Activated CD8-positive, alpha-beta memory T cell treated with anti-CD3 and anti-CD28 coated beads, Interleukin-2, amount 50 U/mL, for 24 hours (primary cell): ENCODE results near the gene CDC14A.
A peak's percentile ranks its signal among the peaks of the same experiment; 100 is the strongest.
"Not testable (repeated sequence)": the region's sequence is repeated elsewhere in the genome, so short reads cannot be mapped to it uniquely, and the experiment has no call there.

ENCODE experiments used
- DNase-seq: peaks from one replicate; pipeline ENCODE4 v3.0.0-alpha.2; 2020; ENCODE audit errors: extremely low read depth

Gene CDC14A

GRCh38 chr1:100335436-100335835, 16.9 kb upstream of the CDC14A start:
- DNase-seq: no peak

DNA sequence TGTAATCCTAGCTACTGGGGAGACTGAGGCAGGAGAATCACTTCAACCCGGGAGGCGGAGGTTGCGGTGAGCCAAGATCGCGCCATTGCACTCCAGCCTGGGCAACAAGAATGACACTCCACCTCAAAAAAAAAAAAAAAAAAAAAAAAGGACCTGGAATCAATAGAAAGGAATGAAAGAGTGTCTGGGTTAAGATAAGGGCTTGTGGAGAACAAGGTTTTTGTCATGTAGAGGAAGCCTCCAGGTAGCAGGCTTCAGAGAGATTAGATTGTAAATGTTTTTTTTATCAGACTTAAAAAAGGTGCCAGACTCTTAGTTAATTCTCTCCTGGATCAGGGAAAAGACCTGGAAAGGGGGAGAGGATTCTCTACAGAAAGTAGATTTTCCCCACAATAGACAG, 14.4 kb upstream of the CDC14A start:
- not testable (repeated sequence) for DNase-seq

- not testable (repeated sequence) for DNase-seq
These were observed 12.6 kb upstream of the CDC14A start for GRCh38 chr1:100339735-100340134.

DNA sequence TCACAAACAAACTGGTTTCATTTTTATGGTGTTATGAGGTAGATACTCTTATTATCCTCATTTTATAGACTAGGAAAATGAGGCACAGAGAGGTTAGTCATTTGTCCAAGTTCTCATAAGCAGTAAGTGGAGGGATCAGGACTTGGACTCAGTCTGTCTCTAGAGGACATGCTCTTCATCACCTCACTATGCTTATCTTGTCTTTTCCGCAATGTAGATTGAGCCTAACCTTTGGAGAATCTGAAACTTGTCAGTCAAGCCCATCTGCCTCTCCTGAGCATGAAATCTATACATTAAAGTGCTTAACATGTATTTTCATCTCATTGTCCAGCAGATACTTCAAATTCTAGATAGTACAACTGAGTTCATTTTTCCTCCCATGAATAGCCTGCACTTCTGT, 11.8 kb upstream of the CDC14A start:
- DNase-seq: no peak

GRCh38 chr1:100342348-100342747, 10.0 kb upstream of the CDC14A start:
- no peak for DNase-seq

- DNase-seq: no peak
These were observed 8.4 kb upstream of the CDC14A start for GRCh38 chr1:100343897-100344296.

DNA sequence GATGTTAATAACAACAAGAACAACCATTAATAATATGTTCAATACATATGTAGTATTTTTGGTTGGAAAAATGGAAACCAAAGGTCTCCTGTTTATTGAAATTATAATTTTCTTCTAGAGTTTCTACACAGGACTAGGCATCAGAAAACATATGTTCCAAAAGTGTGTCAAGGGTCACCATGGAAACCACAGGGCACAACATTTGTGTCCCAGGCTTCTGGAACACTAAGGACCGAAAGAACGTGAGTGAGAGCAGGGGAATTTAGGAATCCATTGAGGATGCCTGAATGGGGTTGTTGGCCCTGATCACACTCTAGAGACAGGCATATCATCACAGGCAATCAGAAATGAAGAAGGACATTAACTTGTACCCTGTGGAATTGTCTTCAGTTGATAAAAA, 7.5 kb upstream of the CDC14A start:
- no peak for DNase-seq

GRCh38 chr1:100346387-100346786, 5.9 kb upstream of the CDC14A start:
- DNase-seq: no peak

DNA sequence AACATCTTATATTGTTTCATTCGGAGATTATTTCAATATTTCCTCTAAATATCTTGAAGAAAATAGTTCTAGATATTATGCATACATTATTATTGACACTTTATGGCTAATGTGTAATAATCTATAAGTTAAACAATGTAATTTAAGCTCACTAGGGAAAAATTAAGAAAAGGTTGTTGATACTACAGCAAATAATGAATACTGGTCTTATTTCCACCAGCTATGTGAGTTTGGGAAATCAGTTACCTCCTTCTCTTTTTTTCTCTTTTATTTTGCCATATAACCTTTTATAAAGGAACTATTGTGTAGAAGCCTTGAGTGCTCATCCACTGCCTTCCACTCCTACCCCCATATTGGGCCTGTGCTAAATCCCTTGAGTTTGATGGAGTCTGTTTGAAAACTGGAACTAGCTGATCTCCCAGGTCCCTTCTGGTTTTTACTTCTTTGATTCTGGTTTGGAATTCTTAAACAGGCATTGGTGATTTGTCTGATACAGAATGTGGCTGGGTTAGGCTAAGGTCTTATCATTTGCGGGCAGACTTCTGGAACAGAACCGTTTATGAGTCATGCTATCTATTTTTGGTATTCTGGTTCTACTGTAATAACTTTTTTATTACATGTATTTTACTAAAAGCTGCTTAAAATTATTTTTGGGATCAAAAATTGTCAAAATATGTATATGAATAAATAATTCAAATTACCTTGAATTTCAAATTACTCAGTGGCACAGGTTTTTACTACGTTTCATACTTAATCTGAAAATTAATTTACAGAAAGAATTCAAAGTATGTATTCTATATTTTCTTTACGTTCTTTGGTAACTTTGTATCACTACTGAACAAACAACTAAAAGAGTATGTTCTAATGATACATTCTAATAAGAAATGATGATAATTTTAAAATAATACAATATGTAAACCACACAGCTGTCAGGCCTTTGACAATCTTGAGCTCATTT, 5.0 kb upstream of the CDC14A start:
- DNase-seq: no peak

GRCh38 chr1:100348549-100349144, 3.7 kb upstream of the CDC14A start:
- no peak for DNase-seq

GRCh38 chr1:100349246-100349645, 3.1 kb upstream of the CDC14A start:
- no peak for DNase-seq

- DNase-seq: no peak
These were observed 1.6 kb upstream of the CDC14A start for GRCh38 chr1:100350787-100351094.

DNA sequence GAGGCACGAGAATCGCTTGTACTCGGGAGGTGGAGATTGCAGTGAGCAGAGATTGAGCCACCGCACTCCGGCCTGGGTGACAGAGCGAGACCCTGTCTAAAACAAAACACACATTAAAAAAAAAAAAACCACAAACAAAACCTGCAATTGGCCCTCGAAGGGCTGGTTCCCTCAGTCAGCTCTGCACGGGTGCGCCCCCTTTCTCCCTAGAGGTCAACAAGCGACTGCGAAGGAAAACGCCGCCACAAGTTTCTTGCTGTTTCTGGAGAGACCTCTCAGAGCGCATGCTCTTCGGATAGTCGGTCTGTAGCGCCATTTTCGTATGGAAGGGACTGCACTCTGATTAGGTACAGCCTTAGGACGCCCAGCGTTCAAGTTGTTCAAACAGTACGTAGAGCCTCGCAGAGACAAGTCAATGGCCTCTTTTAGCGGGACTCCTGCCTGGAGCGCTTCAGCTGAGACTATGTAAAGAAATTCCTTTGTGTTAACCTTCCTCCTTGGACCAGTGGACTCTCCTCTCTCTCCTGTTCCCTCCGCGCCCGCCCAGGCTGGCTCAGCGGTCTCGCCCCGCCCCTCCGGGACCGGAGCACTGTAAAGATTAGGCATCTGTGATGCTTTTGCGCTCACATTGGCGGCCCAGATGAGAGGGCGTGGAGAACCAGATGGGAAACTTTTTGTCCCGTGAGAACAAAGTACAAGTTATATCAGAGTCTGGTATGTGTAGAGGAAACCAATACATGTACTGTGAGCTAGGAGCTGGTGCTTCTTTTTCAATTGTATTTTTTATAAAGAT, 1.0 kb upstream of the CDC14A start:
- peak; percentile 69 for DNase-seq

DNA sequence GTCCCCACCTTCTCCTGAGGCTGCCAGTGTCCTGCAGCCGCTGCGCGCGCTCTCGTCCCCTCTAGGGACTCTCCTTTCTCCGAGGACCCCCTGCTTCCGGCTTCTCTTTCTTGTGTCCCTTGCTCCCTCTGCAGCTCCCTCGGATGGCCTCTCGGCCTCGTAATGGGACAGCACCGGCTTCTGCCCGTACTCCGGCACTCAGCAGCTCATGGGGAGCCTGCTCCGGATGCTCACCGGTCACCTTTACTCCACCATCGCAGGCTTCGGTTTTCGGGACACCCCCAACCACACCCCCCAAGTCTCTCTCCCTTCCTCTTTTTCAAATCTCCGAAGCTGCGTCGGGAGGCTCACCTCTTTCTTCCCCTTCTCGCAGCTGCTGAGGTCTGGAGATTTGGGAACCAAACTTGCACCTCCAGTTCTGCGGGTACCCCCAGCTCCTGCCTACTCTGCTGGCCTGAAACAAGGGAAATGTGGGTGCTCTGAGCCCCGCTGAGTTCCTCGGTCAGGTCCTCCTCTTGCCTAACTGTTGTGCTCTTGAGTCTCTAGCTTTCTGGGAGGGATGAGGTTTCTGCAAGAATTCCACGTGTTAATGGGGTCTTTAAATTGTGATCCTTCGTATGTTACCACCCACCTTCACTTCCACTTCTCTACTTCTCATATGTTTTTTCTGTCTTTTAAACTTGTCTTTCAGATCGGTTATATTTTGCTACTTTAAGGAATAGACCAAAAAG, 930 bp downstream of the CDC14A start:
- no peak for DNase-seq

DNA sequence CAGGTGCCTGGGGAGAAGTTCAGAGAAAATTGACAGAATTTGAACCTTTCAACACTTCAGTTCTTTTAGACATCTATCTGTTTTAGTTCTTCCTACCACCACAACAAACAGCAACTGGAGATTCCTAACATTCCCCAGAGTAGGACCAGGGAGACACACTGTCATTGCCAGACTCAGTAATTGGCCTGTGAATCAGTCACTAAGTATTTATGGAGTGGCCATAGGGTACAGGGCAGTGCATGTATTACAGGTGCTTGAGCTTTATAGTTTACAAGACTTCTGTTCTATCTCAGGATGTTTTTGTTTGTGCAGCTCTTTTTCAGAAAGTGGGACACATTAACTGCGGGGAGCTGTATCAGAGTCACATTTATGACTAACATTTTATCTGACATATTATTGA, 1.7 kb downstream of the CDC14A start:
- no peak for DNase-seq

- no peak for DNase-seq
These were observed 2.7 kb downstream of the CDC14A start for GRCh38 chr1:100354971-100355394.

DNA sequence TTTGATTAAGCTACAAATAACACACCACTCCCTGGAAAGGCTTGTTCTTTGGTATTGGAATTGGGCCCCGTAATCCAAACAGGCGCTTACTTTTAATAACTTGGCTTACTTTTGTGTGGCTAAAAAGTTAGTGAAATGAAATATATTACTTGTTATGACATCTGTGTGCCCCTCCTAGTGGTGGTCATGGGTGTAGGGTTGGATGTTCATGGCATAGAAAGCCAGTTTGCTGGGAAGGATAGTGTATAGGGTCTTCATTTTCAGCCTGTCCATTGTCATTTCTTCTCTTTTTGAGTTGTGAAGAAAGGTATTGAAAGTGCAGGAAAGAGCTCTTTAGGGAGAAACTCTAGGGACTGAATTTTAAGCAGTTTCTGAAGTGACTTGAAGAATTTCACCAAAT, 5.9 kb downstream of the CDC14A start:
- no peak for DNase-seq

DNA sequence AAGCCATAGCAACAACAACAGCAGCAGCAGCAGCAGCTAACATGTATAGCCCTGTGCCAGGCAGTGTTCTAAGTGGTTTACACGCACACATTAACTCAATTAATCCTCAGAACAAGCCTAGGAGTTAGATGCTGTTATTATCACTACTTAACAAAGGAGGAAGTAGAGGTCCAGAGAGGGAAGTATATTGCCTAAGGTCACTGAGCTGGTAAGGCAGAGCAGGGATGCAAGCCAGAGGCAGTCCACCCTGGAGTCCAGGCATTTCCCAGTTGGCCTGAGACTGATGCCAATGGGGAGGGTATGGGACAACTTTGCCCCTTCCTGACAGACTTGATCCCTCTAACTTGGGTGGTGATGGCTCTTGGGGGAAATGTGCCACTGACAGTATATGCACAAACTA, 6.8 kb downstream of the CDC14A start:
- no peak for DNase-seq

- no peak for DNase-seq
These were observed 8.6 kb downstream of the CDC14A start for GRCh38 chr1:100360790-100361510.

- no peak for DNase-seq
These were observed 9.3 kb downstream of the CDC14A start for GRCh38 chr1:100361511-100362089.
